Natural killer cell (primary cell): ENCODE data around the gene MTCH1. TPM values are rescaled to one million over a fixed set of nuclear protein-coding genes. Genes with fewer than 3 reads are reported as not detected.
A peak's percentile ranks its signal among the peaks of the same experiment; 100 is the strongest.

Source experiments
- ATAC-seq, 3 donors: fragments of 150-1000 bp in 2 of 3; fragments of 200-7000 bp in 1 of 3; cut with Tn5 transposase; 1 replicate in 1 of 3; 2 replicates in 2 of 3; pipeline ENCODE4 v1.10.0; 2021; ENCODE audit warnings: mild to moderate bottlenecking in 2 of 3, moderate library complexity in 2 of 3
- DNase-seq, 2 donors: peaks; one replicate each; pipeline versions ENCODE4 v3.0.0 to v3.0.0-alpha.2; 2013 to 2021; ENCODE audit warnings: mixed read lengths in 1 of 2
- H3K27ac ChIP-seq: one replicate; pipeline ENCODE4 v1.5.1; 2013; ENCODE audit warnings: mild to moderate bottlenecking, low read length
- H3K27me3 ChIP-seq: one replicate; pipeline ENCODE4 v1.6.1; 2013; ENCODE audit warnings: low read length; ENCODE audit not compliant: control insufficient read depth, insufficient read depth
- H3K36me3 ChIP-seq: one replicate; pipeline ENCODE4 v1.6.1; 2013; ENCODE audit warnings: low read length; ENCODE audit not compliant: control insufficient read depth, insufficient read depth
- H3K4me1 ChIP-seq: one replicate; pipeline ENCODE4 v1.6.1; 2013; ENCODE audit warnings: low read length; ENCODE audit not compliant: control insufficient read depth, insufficient read depth
- H3K4me3 ChIP-seq: one replicate; pipeline ENCODE4 v1.5.1; 2013; ENCODE audit warnings: low read length
- H3K9me3 ChIP-seq: one replicate; pipeline ENCODE4 v1.6.1; 2013; ENCODE audit warnings: low read length; ENCODE audit not compliant: control insufficient read depth, insufficient read depth
- H3K27ac Mint-ChIP-seq, 2 donors: one replicate each; pipeline ENCODE4 v1.8.0; 2022; ENCODE audit warnings: mild to moderate bottlenecking in 2 of 2, mixed read lengths in 2 of 2, moderate library complexity in 1 of 2
- H3K27me3 Mint-ChIP-seq, 2 donors: one replicate each; pipeline ENCODE4 v1.8.0; 2022; ENCODE audit warnings: low read depth in 2 of 2, mixed read lengths in 2 of 2
- H3K36me3 Mint-ChIP-seq: one replicate; pipeline ENCODE4 v1.8.0; 2022; ENCODE audit warnings: mixed read lengths
- H3K4me1 Mint-ChIP-seq, 2 donors: one replicate each; pipeline ENCODE4 v1.8.0; 2022; ENCODE audit warnings: mixed read lengths in 2 of 2
- H3K4me3 Mint-ChIP-seq: one replicate; pipeline ENCODE4 v1.8.0; 2022; ENCODE audit warnings: mild to moderate bottlenecking, moderate library complexity, mixed read lengths
- H3K9me3 Mint-ChIP-seq, 2 donors: one replicate each; pipeline ENCODE4 v1.8.0; 2022; ENCODE audit warnings: mixed read lengths in 2 of 2
- CTCF ChIP-seq: fragments of 200-600 bp; IDR thresholded peaks from one replicate; pipeline ENCODE4 v1.8.0; 2022; ENCODE audit warnings: antibody characterized with exemption
- WGBS: methylation state at CpG from one replicate; pipeline ENCODE4 v1.1.7; 2013; ENCODE audit warnings: missing lambda C conversion rate; ENCODE audit not compliant: insufficient coverage; 5-methylcytosine and 5-hydroxymethylcytosine counted together
- intact Hi-C: fragments of 100-400 bp; cut with micrococcal nuclease; formaldehyde crosslinking; loops from one replicate; pipeline ENCODE4 v1.14.2; 2022
- total RNA-seq, 4 donors: library from RNA; stranded (reverse); fragments of 120-200 nt in 1 of 4; gene quantifications; one replicate each; pipeline versions ENCODE4 v1.2.3 to v1.2.4, GENCODE V29; 2013 to 2022

The MTCH1 gene
- total RNA-seq, 3 donors from 2014 or later (not counting 1 experiment from before 2014, with no cell fraction given): 158 to 180 (median 162) TPM

GRCh38 chr6:36924131-36924530, 61.9 kb downstream of the MTCH1 start:
- H3K27ac Mint-ChIP-seq: peak overlapping the region in 1 of 2 donors; percentile 46
- no peaks in the 10 kb centered on the region for H3K27me3 ChIP-seq
- no peak for ATAC-seq

DNA sequence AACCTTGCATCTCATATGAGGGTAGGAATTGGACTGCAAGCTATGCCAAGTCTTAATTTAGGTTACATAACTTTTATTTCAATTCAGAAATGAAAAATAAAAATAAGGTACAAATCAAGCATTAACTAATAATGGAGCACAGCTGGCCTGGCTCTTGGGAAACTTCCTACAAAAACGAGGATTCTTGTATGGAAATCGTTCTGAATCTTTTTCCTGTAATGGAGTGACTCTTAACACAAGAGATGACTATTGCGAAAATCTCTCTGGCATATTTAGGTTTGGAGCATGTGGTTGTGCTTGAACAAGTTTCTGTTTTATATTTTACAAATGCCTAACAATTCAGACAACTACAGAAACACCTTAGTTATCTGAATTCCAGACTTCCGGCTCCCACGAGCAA, 65.5 kb downstream of the MTCH1 start:
- H3K4me3 ChIP-seq: no peak overlapping the region
- Mint-ChIP-seq H3K27me3 (no peaks in the 10 kb centered on the region), H3K27ac (no peak overlapping the region), H3K4me1 (peaks cover 0 to 4% of the 10 kb centered on the region in 2 donors), H3K36me3 (peaks cover 23% of the 10 kb centered on the region), H3K9me3 (no peaks in the 10 kb centered on the region), H3K4me3 (no peak overlapping the region)
- no peaks in the 10 kb centered on the region for H3K9me3 ChIP-seq
- H3K27ac ChIP-seq: no peak overlapping the region
- no peaks in the 10 kb centered on the region for H3K4me1 ChIP-seq
- no peak for TF ChIP-seq CTCF
- H3K36me3 ChIP-seq: peaks cover 63% of the 10 kb centered on the region
- ATAC-seq: no peak
- intact Hi-C loops: no loop called here
- 96% methylated on average over 4 of the region's 5 CpGs for WGBS
- no peaks in the 10 kb centered on the region for H3K27me3 ChIP-seq
- no peak for DNase-seq

More at GRCh38 chr6:36924131-36924530, 61.9 kb downstream of the MTCH1 start:
- Histone ChIP-seq H3K27ac (no peak overlapping the region), H3K4me3 (no peak overlapping the region), H3K9me3 (no peaks in the 10 kb centered on the region), H3K36me3 (peaks cover 35% of the 10 kb centered on the region), H3K4me1 (no peaks in the 10 kb centered on the region)
- intact Hi-C loops: no loop called here
- H3K9me3 Mint-ChIP-seq: no peaks in the 10 kb centered on the region
- TF ChIP-seq CTCF: no peak
- WGBS: 94% methylated on average over 4 of the region's 4 CpGs
- peaks cover 0 to 4% of the 10 kb centered on the region in 2 donors for H3K4me1 Mint-ChIP-seq
- no peak overlapping the region for H3K4me3 Mint-ChIP-seq
- peak in 1 of 2 donors; percentile 22 for DNase-seq
- peaks cover 22% of the 10 kb centered on the region for H3K36me3 Mint-ChIP-seq
- H3K27me3 Mint-ChIP-seq: no peaks in the 10 kb centered on the region

- no peak overlapping the region for H3K4me3 Mint-ChIP-seq
- ATAC-seq: no peak
Measured at GRCh38 chr6:36920049-36920448, 65.9 kb downstream of the MTCH1 start.

More at GRCh38 chr6:36920049-36920448, 65.9 kb downstream of the MTCH1 start:
- Histone ChIP-seq H3K9me3 (no peaks in the 10 kb centered on the region), H3K4me3 (no peak overlapping the region), H3K27ac (no peak overlapping the region), H3K27me3 (no peaks in the 10 kb centered on the region), H3K4me1 (no peaks in the 10 kb centered on the region), H3K36me3 (peaks cover 62% of the 10 kb centered on the region)
- TF ChIP-seq CTCF: no peak
- DNase-seq: no peak
- H3K27me3 Mint-ChIP-seq: no peaks in the 10 kb centered on the region
- no peaks in the 10 kb centered on the region for H3K9me3 Mint-ChIP-seq
- intact Hi-C loops: no loop called here
- peaks cover 0 to 4% of the 10 kb centered on the region in 2 donors for H3K4me1 Mint-ChIP-seq
- H3K36me3 Mint-ChIP-seq: peaks cover 18% of the 10 kb centered on the region
- H3K27ac Mint-ChIP-seq: no peak overlapping the region
- WGBS: 95% methylated on average over 4 of the region's 4 CpGs

Other genes starting within 250 kb of the MTCH1 start
- 1 to 10 TPM; 1.2 to 8.5 (median 2.0) TPM for gene CPNE5, start 146.8 kb downstream of the MTCH1 start, total RNA-seq
- gene PPIL1, start 111.4 kb downstream of the MTCH1 start, total RNA-seq: 1 to 10 TPM; 2.6 to 5.2 (median 5.1) TPM
- gene C6orf89, start 100.2 kb downstream of the MTCH1 start, total RNA-seq: 10 to 100 TPM; 34.3 to 47.0 (median 46.3) TPM
- 1 to 10 TPM in 2 of 3 donors, under 1 TPM in 1; 0.33 to 1.8 (median 1.1) TPM for gene PI16, start 31.5 kb downstream of the MTCH1 start, total RNA-seq
- 10 to 100 TPM in 2 of 3 donors, 1 to 10 TPM in 1; 6.3 to 22.3 (median 14.1) TPM for gene FGD2, start 19.5 kb upstream of the MTCH1 start, total RNA-seq
- gene PIM1, start 184.0 kb upstream of the MTCH1 start, total RNA-seq: 100 to 1,000 TPM; 188 to 242 (median 215) TPM